ENCODE data around the gene PLEKHA5. TPM values are rescaled to one million over a fixed set of nuclear protein-coding genes. Genes with fewer than 3 reads are reported as not detected.

Gene PLEKHA5
- total RNA-seq, 4 donors from 2014 or later = 11.3 to 33.1 (median 16.9) TPM

GRCh38 chr12:19093218-19093617 is 36.3 kb upstream of the PLEKHA5 start:
- TF ChIP-seq CTCF (IDR thresholded peaks at IDR 0.05) = no peak
- DNase-seq (ENCODE audit: low spot score) (no peak), ATAC-seq (ENCODE audit: low FRiP score) (no peak)

- DNase-seq (ENCODE audit: low spot score) (no peak), ATAC-seq (ENCODE audit: low FRiP score) (no peak)
- TF ChIP-seq CTCF (IDR thresholded peaks at IDR 0.05) = no peak
Observed at GRCh38 chr12:19095331-19095730, 34.2 kb upstream of the PLEKHA5 start.

- DNase-seq (ENCODE audit: low spot score) (no peak), ATAC-seq (ENCODE audit: low FRiP score) (no peak)
- no peak for TF ChIP-seq CTCF (IDR thresholded peaks at IDR 0.05)
Observed at GRCh38 chr12:19095756-19096480, 33.6 kb upstream of the PLEKHA5 start.

- ATAC-seq (ENCODE audit: low FRiP score) = no peak
- no peak for TF ChIP-seq CTCF (IDR thresholded peaks at IDR 0.05)
- no peak for DNase-seq (ENCODE audit: low spot score)
Observed at GRCh38 chr12:19105463-19105862, 24.1 kb upstream of the PLEKHA5 start.

GRCh38 chr12:19107750-19108149 is 21.8 kb upstream of the PLEKHA5 start:
- no peak for ATAC-seq (ENCODE audit: low FRiP score)
- TF ChIP-seq CTCF (IDR thresholded peaks at IDR 0.05) = no peak
- DNase-seq (ENCODE audit: low spot score) = no peak

- no peak for DNase-seq (ENCODE audit: low spot score)
- no peak for TF ChIP-seq CTCF (IDR thresholded peaks at IDR 0.05)
- ATAC-seq (ENCODE audit: low FRiP score) = no peak
Observed at GRCh38 chr12:19110221-19110940, 19.2 kb upstream of the PLEKHA5 start.

GRCh38 chr12:19113464-19113863 is 16.1 kb upstream of the PLEKHA5 start:
- no peak for TF ChIP-seq CTCF (IDR thresholded peaks at IDR 0.05)
- no peak for DNase-seq (ENCODE audit: low spot score)
- ATAC-seq (ENCODE audit: low FRiP score) = no peak
